GM12865 (cell line): ENCODE data around the gene SRPK2.

Experiments used
- DNase-seq: peaks from one replicate; pipeline ENCODE4 v3.0.0; 2010; ENCODE audit warnings: low read depth
- H3K4me3 ChIP-seq: 2 replicates; pipeline ENCODE4 v1.5.1; 2011; ENCODE audit warnings: mild to moderate bottlenecking, low read depth, low read length, control low read depth
- CTCF ChIP-seq: IDR thresholded peaks from 2 replicates; pipeline ENCODE4 v1.5.1; 2011; ENCODE audit warnings: low read length, control low read depth, low read depth, inconsistent platforms; ENCODE audit not compliant: insufficient read depth; ENCODE audit errors: missing control alignments

Gene SRPK2

GRCh38 chr7:105256761-105257231, 131.9 kb downstream of the SRPK2 start:
- H3K4me3 ChIP-seq: no peak overlapping the region
- TF ChIP-seq CTCF: no peak
- DNase-seq: no peak

GRCh38 chr7:105250706-105251105, 138.0 kb downstream of the SRPK2 start:
- no peak for TF ChIP-seq CTCF

GRCh38 chr7:105250239-105250638, 138.5 kb downstream of the SRPK2 start:
- no peak for DNase-seq
- TF ChIP-seq CTCF: no peak
- no peak overlapping the region for H3K4me3 ChIP-seq

More at GRCh38 chr7:105250706-105251105, 138.0 kb downstream of the SRPK2 start:
- no peak overlapping the region for H3K4me3 ChIP-seq
- DNase-seq: no peak

- DNase-seq: no peak
- no peak overlapping the region for H3K4me3 ChIP-seq
- TF ChIP-seq CTCF: no peak
Observed at GRCh38 chr7:105249216-105249615, 139.5 kb downstream of the SRPK2 start.

GRCh38 chr7:105246679-105247078, 142.0 kb downstream of the SRPK2 start:
- DNase-seq: no peak

GRCh38 chr7:105246256-105246655, 142.5 kb downstream of the SRPK2 start:
- DNase-seq: no peak
- no peak for TF ChIP-seq CTCF
- H3K4me3 ChIP-seq: no peak overlapping the region

More at GRCh38 chr7:105246679-105247078, 142.0 kb downstream of the SRPK2 start:
- H3K4me3 ChIP-seq: no peak overlapping the region
- no peak for TF ChIP-seq CTCF

- DNase-seq: no peak
- TF ChIP-seq CTCF: no peak
- no peak overlapping the region for H3K4me3 ChIP-seq
Observed at GRCh38 chr7:105245398-105246114, 143.2 kb downstream of the SRPK2 start.
